ENCODE data around the gene USP47.

- TF ChIP-seq POLR2A (IDR thresholded peaks at IDR 0.05) (no peak), CTCF (IDR thresholded peaks at IDR 0.05) (no peak)
Observed at GRCh38 chr11:11880179-11880578, 38.4 kb downstream of the USP47 start.

Data from esophagus squamous epithelium (tissue), 4 donors.